K562 treated with DMSO at 1 percent for 4 hours (cell line): ENCODE data around the gene PCDHA5. TPM values are rescaled to one million over a fixed set of nuclear protein-coding genes. Genes with fewer than 3 reads are reported as not detected.

Experiments
- total RNA-seq: library from RNA; unstranded; fragments of 300-600 nt; gene quantifications from 2 replicates; pipeline ENCODE4 v1.2.3, GENCODE V29; 2022; ENCODE audit not compliant: insufficient read depth

The PCDHA5 gene
- total RNA-seq, 1 experiment from 2014 or later: not detected

Other genes starting within 250 kb of the PCDHA5 start
- gene CD14, start 188.4 kb upstream of the PCDHA5 start, total RNA-seq: 4.9 TPM in 1 of 2 replicates, not detected in the other
- gene TMCO6, start 182.2 kb upstream of the PCDHA5 start, total RNA-seq: 10.4 and 10.7 TPM in 2 replicates
- 172 and 175 TPM in 2 replicates for gene NDUFA2, start 174.0 kb upstream of the PCDHA5 start, total RNA-seq
- gene IK, start 173.8 kb upstream of the PCDHA5 start, total RNA-seq: 149 and 176 TPM in 2 replicates
- 43.1 and 46.0 TPM in 2 replicates for gene WDR55, start 156.7 kb upstream of the PCDHA5 start, total RNA-seq
- 3.3 and 7.0 TPM in 2 replicates for gene DND1, start 148.0 kb upstream of the PCDHA5 start, total RNA-seq
- gene HARS1, start 130.2 kb upstream of the PCDHA5 start, total RNA-seq: 43.5 and 55.6 TPM in 2 replicates
- gene HARS2, start 130.2 kb upstream of the PCDHA5 start, total RNA-seq: 10.2 and 15.1 TPM in 2 replicates
- gene ZMAT2, start 121.2 kb upstream of the PCDHA5 start, total RNA-seq: 34.6 and 43.0 TPM in 2 replicates
- not detected in 2 replicates for gene PCDHA1, start 35.5 kb upstream of the PCDHA5 start, total RNA-seq
- not detected in 2 replicates for gene PCDHA2, start 26.8 kb upstream of the PCDHA5 start, total RNA-seq
- not detected in 2 replicates for gene PCDHA3, start 20.6 kb upstream of the PCDHA5 start, total RNA-seq
- gene PCDHA4, start 14.5 kb upstream of the PCDHA5 start, total RNA-seq: not detected in 2 replicates
- gene PCDHA6, start 6.3 kb downstream of the PCDHA5 start, total RNA-seq: not detected in 2 replicates
- not detected in 2 replicates for gene PCDHA7, start 12.7 kb downstream of the PCDHA5 start, total RNA-seq
- not detected in 2 replicates for gene PCDHA8, start 19.6 kb downstream of the PCDHA5 start, total RNA-seq
- not detected in 2 replicates for gene PCDHA9, start 26.8 kb downstream of the PCDHA5 start, total RNA-seq
- gene PCDHA10, start 34.3 kb downstream of the PCDHA5 start, total RNA-seq: not detected in 2 replicates
- gene PCDHA11, start 47.3 kb downstream of the PCDHA5 start, total RNA-seq: not detected in 2 replicates
- not detected in 2 replicates for gene PCDHA12, start 53.7 kb downstream of the PCDHA5 start, total RNA-seq
- gene PCDHA13, start 60.5 kb downstream of the PCDHA5 start, total RNA-seq: not detected in 2 replicates
- not detected in 2 replicates for gene PCDHAC1, start 104.7 kb downstream of the PCDHA5 start, total RNA-seq
- not detected in 2 replicates for gene PCDHAC2, start 144.9 kb downstream of the PCDHA5 start, total RNA-seq
- not detected in 2 replicates for gene PCDHB1, start 229.8 kb downstream of the PCDHA5 start, total RNA-seq